Astrocyte (in vitro differentiated cells and primary cell): ENCODE data around the gene PRIM1. TPM values are rescaled to one million over a fixed set of nuclear protein-coding genes. Genes with fewer than 3 reads are reported as not detected.

ENCODE experiments used
- DNase-seq: peaks from one replicate; pipeline ENCODE4 v3.0.0-alpha.2; 2010; ENCODE audit warnings: low read depth
- FAIRE-seq: peaks from 2 replicates; lab custom pipeline; 2011; peaks lifted over from hg19 to GRCh38; lab: Jason Lieb, UNC
- H2AFZ ChIP-seq: 2 replicates; pipeline ENCODE4 v1.6.0; 2012; ENCODE audit warnings: low read depth, low read length, inconsistent platforms
- H3K27ac ChIP-seq: 2 replicates; pipeline ENCODE4 v1.5.1; 2011; ENCODE audit warnings: low read depth, low read length, inconsistent platforms
- H3K27me3 ChIP-seq: 2 replicates; pipeline ENCODE4 v1.6.0; 2011; ENCODE audit warnings: low read length, inconsistent platforms; ENCODE audit not compliant: insufficient read depth
- H3K36me3 ChIP-seq: 2 replicates; pipeline ENCODE4 v1.5.1; 2011; ENCODE audit warnings: low read length, inconsistent platforms; ENCODE audit not compliant: insufficient read depth
- H3K4me1 ChIP-seq: 2 replicates; pipeline ENCODE4 v1.5.1; 2011; ENCODE audit warnings: low read length, inconsistent platforms; ENCODE audit not compliant: insufficient read depth
- H3K4me2 ChIP-seq: 2 replicates; pipeline ENCODE4 v1.6.0; 2012; ENCODE audit warnings: low read length, inconsistent platforms
- H3K4me3 ChIP-seq: 2 replicates; pipeline ENCODE4 v1.5.1; 2011; ENCODE audit warnings: low read depth, mild to moderate bottlenecking, low read length, inconsistent platforms; ENCODE audit not compliant: insufficient read depth
- H3K79me2 ChIP-seq: 2 replicates; pipeline ENCODE4 v1.6.0; 2012; ENCODE audit warnings: mild to moderate bottlenecking, low read length, inconsistent platforms; ENCODE audit not compliant: insufficient read depth
- H3K9ac ChIP-seq: 2 replicates; pipeline ENCODE4 v1.6.0; 2012; ENCODE audit warnings: mild to moderate bottlenecking, low read length, inconsistent platforms
- H3K9me3 ChIP-seq: 2 replicates; pipeline ENCODE4 v1.5.1; 2012; ENCODE audit warnings: low read depth, mild to moderate bottlenecking, low read length, inconsistent platforms; ENCODE audit not compliant: insufficient read depth
- H4K20me1 ChIP-seq: 2 replicates; pipeline ENCODE4 v1.6.0; 2012; ENCODE audit warnings: low read length, inconsistent platforms; ENCODE audit not compliant: insufficient read depth
- H3K27ac Mint-ChIP-seq: one replicate; pipeline ENCODE4 v1.8.0; 2021; ENCODE audit warnings: mild to moderate bottlenecking, mixed read lengths; ENCODE audit not compliant: unreplicated experiment
- H3K27me3 Mint-ChIP-seq: one replicate; pipeline ENCODE4 v1.8.0; 2021; ENCODE audit warnings: low read depth, mixed read lengths; ENCODE audit not compliant: unreplicated experiment
- H3K36me3 Mint-ChIP-seq: one replicate; pipeline ENCODE4 v1.8.0; 2021; ENCODE audit warnings: low read depth, mixed read lengths; ENCODE audit not compliant: unreplicated experiment
- H3K4me1 Mint-ChIP-seq: one replicate; pipeline ENCODE4 v1.8.0; 2021; ENCODE audit warnings: low read depth, mixed read lengths; ENCODE audit not compliant: unreplicated experiment
- H3K4me3 Mint-ChIP-seq: one replicate; pipeline ENCODE4 v1.8.0; 2021; ENCODE audit warnings: mild to moderate bottlenecking, moderate library complexity, mixed read lengths; ENCODE audit not compliant: unreplicated experiment
- H3K9me3 Mint-ChIP-seq: one replicate; pipeline ENCODE4 v1.8.0; 2021; ENCODE audit warnings: mild to moderate bottlenecking, mixed read lengths; ENCODE audit not compliant: unreplicated experiment
- EZH2 ChIP-seq: IDR thresholded peaks from 2 replicates; pipeline ENCODE4 v1.6.1; 2012; ENCODE audit warnings: mild to moderate bottlenecking, low read length, inconsistent platforms; ENCODE audit not compliant: insufficient read depth
- total RNA-seq: library from RNA; stranded (reverse); gene quantifications from 2 replicates; pipeline ENCODE4 v1.2.1, GENCODE V29; 2021
- TF ChIP-seq, protein P1 (sequence below): IDR thresholded peaks from 2 replicates; pipeline ENCODE4 v1.5.1; 2011; ENCODE audit warnings: low read depth, mild to moderate bottlenecking, inconsistent platforms, low read length, moderate library complexity; ENCODE audit not compliant: insufficient read depth

Gene PRIM1
- total RNA-seq, 1 donor from 2014 or later, result 2.6 TPM

DNA sequence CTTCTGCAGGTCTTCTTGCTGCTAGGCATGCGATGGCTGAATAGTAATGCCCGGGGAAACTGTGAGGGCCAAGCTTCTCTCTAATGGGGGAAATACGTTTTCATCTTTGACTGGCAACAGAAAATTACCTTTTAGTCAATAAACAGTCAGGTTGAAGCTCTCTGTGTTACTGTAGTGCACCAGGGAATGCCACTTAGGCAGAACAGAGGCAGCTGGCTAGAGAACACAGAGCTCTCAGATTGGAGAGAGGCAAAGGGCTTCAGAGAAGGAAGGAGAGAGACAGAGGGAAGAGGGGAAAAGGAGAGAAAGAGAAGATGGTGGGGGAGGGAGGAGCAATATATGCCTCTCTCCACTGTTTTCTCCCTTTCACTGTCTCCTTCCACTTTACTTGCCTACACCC, 17.7 kb upstream of the PRIM1 start:
- Mint-ChIP-seq H3K36me3 (no peaks in the 10 kb centered on the region), H3K27ac (no peak overlapping the region), H3K4me1 (peaks cover 4% of the 10 kb centered on the region), H3K9me3 (peaks cover 2% of the 10 kb centered on the region), H3K4me3 (no peak overlapping the region), H3K27me3 (no peaks in the 10 kb centered on the region)
- Histone ChIP-seq H3K9me3 (no peaks in the 10 kb centered on the region), H3K4me2 (no peak overlapping the region), H3K36me3 (no peaks in the 10 kb centered on the region), H3K27ac (no peak overlapping the region), H3K27me3 (no peaks in the 10 kb centered on the region), H3K9ac (no peak overlapping the region), H3K79me2 (no peaks in the 10 kb centered on the region), H4K20me1 (no peaks in the 10 kb centered on the region), H3K4me1 (no peaks in the 10 kb centered on the region), H3K4me3 (no peak overlapping the region), H2AFZ (no peak overlapping the region)
- DNase-seq (no peak), FAIRE-seq (no peak)
- TF ChIP-seq, protein P1, sequence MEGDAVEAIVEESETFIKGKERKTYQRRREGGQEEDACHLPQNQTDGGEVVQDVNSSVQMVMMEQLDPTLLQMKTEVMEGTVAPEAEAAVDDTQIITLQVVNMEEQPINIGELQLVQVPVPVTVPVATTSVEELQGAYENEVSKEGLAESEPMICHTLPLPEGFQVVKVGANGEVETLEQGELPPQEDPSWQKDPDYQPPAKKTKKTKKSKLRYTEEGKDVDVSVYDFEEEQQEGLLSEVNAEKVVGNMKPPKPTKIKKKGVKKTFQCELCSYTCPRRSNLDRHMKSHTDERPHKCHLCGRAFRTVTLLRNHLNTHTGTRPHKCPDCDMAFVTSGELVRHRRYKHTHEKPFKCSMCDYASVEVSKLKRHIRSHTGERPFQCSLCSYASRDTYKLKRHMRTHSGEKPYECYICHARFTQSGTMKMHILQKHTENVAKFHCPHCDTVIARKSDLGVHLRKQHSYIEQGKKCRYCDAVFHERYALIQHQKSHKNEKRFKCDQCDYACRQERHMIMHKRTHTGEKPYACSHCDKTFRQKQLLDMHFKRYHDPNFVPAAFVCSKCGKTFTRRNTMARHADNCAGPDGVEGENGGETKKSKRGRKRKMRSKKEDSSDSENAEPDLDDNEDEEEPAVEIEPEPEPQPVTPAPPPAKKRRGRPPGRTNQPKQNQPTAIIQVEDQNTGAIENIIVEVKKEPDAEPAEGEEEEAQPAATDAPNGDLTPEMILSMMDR, result no peak
- TF ChIP-seq EZH2, result no peak

DNA sequence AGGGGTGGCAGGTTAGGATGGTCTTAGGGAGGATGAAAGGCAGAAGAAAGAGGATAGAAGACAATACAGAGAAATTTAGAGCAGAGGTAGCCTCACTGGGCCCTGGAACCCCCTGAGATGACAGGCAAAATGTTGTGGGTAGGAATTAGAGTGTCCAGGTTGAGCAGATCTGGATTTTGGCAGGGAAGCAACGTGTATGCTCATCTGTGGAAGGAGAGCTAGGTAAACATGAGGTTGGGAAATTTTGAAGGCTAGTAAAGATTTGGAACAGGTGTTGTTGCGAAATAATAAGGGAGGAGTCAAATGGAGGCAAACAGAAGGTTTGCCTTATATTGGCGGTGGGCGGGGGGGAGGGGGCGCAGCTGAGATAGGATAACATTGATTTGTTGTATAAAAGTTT, 16.3 kb upstream of the PRIM1 start:
- TF ChIP-seq, protein P1, result no peak
- no peak for TF ChIP-seq EZH2
- Mint-ChIP-seq H3K27me3 (no peaks in the 10 kb centered on the region), H3K9me3 (no peaks in the 10 kb centered on the region), H3K27ac (no peak overlapping the region), H3K4me3 (no peak overlapping the region), H3K4me1 (peaks cover 7% of the 10 kb centered on the region), H3K36me3 (no peaks in the 10 kb centered on the region)
- H3K9me3 ChIP-seq, result no peaks in the 10 kb centered on the region
- H3K27ac ChIP-seq, result no peak overlapping the region
- H3K9ac ChIP-seq, result no peak overlapping the region
- no peaks in the 10 kb centered on the region for H3K36me3 ChIP-seq
- H4K20me1 ChIP-seq, result no peaks in the 10 kb centered on the region
- H3K4me1 ChIP-seq, result no peaks in the 10 kb centered on the region
- FAIRE-seq, result no peak
- H3K4me2 ChIP-seq, result no peak overlapping the region
- no peak overlapping the region for H2AFZ ChIP-seq
- H3K4me3 ChIP-seq, result no peak overlapping the region
- H3K79me2 ChIP-seq, result no peaks in the 10 kb centered on the region
- DNase-seq, result no peak
- no peaks in the 10 kb centered on the region for H3K27me3 ChIP-seq

DNA sequence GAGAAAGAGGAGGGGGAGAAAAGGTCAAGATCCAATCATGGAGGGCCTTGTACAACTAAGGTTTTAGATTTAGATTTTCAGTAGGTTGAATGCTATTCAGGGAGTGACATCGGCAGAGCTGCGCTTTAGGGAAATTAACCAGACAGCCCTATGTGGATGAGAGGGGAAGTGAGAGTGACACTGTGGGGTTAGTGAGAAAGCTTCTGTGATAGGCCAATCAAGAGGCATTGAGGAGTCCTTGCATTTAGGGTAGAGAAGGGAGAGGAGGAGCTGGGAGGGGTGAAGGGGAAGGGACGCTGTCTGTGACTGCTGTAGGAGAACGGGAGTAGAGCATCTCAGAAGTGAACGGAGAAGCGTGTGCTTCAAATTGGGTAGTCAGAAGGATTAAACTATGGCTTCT, 14.4 kb upstream of the PRIM1 start:
- Histone ChIP-seq H3K27ac (no peak overlapping the region), H3K4me1 (no peaks in the 10 kb centered on the region), H3K27me3 (no peaks in the 10 kb centered on the region), H4K20me1 (no peaks in the 10 kb centered on the region), H3K36me3 (no peaks in the 10 kb centered on the region), H3K9ac (no peak overlapping the region), H3K79me2 (no peaks in the 10 kb centered on the region), H3K9me3 (no peaks in the 10 kb centered on the region), H3K4me3 (no peak overlapping the region), H3K4me2 (no peak overlapping the region), H2AFZ (no peak overlapping the region)
- H3K4me1 Mint-ChIP-seq, result peaks cover 8% of the 10 kb centered on the region
- H3K27ac Mint-ChIP-seq, result no peak overlapping the region
- H3K27me3 Mint-ChIP-seq, result no peaks in the 10 kb centered on the region
- no peak overlapping the region for H3K4me3 Mint-ChIP-seq
- DNase-seq, result no peak
- no peak for FAIRE-seq
- no peaks in the 10 kb centered on the region for H3K9me3 Mint-ChIP-seq
- TF ChIP-seq, protein P1, result no peak
- no peak for TF ChIP-seq EZH2
- no peaks in the 10 kb centered on the region for H3K36me3 Mint-ChIP-seq
